ENCODE measurements around the gene TNC.

Gene TNC

GRCh38 chr9:115000217-115000639 lies 117.7 kb downstream of the TNC start:
- ATAC-seq, result peak; percentile 80
- Mint-ChIP-seq H3K4me3 (peak overlapping the region; percentile 46 to 77), H3K4me1 (peaks cover 58% of the 10 kb centered on the region)

GRCh38 chr9:114998326-114998725 lies 119.6 kb downstream of the TNC start:
- peak overlapping the region in 1 of 2 donors; percentile 77 for H3K4me3 Mint-ChIP-seq
- H3K9me3 Mint-ChIP-seq, result no peaks in the 10 kb centered on the region
- no peak for ATAC-seq
- no peaks in the 10 kb centered on the region for H3K27me3 Mint-ChIP-seq
- no peak for DNase-seq
- H3K4me1 Mint-ChIP-seq, result peaks cover 55% of the 10 kb centered on the region
- no peak overlapping the region for H3K27ac Mint-ChIP-seq

More at GRCh38 chr9:115000217-115000639, 117.7 kb downstream of the TNC start:
- Mint-ChIP-seq H3K27ac (peak overlapping the region in 1 of 2 donors; percentile 90), H3K9me3 (no peaks in the 10 kb centered on the region), H3K27me3 (no peaks in the 10 kb centered on the region)
- DNase-seq, result peak in 1 of 2 donors; percentile 55

- peaks cover 60% of the 10 kb centered on the region for H3K4me1 Mint-ChIP-seq
- no peaks in the 10 kb centered on the region for H3K27me3 Mint-ChIP-seq
- H3K27ac Mint-ChIP-seq, result no peak overlapping the region
- ATAC-seq (no peak), DNase-seq (no peak)
- H3K4me3 Mint-ChIP-seq, result no peak overlapping the region
- H3K9me3 Mint-ChIP-seq, result no peaks in the 10 kb centered on the region
These were observed 122.2 kb downstream of the TNC start for GRCh38 chr9:114995681-114996221.

GRCh38 chr9:114994768-114995167 lies 123.2 kb downstream of the TNC start:
- no peaks in the 10 kb centered on the region for H3K27me3 Mint-ChIP-seq
- no peak for ATAC-seq
- no peaks in the 10 kb centered on the region for H3K9me3 Mint-ChIP-seq
- H3K4me1 Mint-ChIP-seq, result peaks cover 60% of the 10 kb centered on the region
- DNase-seq, result no peak
- no peak overlapping the region for H3K4me3 Mint-ChIP-seq
- no peak overlapping the region for H3K27ac Mint-ChIP-seq

- Mint-ChIP-seq H3K27me3 (no peaks in the 10 kb centered on the region), H3K4me1 (peaks cover 82% of the 10 kb centered on the region), H3K4me3 (no peak overlapping the region), H3K9me3 (no peaks in the 10 kb centered on the region), H3K27ac (no peak overlapping the region)
- ATAC-seq (no peak), DNase-seq (no peak)
These were observed 126.1 kb downstream of the TNC start for GRCh38 chr9:114991861-114992260.

- peaks cover 80% of the 10 kb centered on the region for H3K4me1 Mint-ChIP-seq
- H3K27ac Mint-ChIP-seq, result no peak overlapping the region
- H3K9me3 Mint-ChIP-seq, result no peaks in the 10 kb centered on the region
- no peaks in the 10 kb centered on the region for H3K27me3 Mint-ChIP-seq
- no peak overlapping the region for H3K4me3 Mint-ChIP-seq
- no peak for ATAC-seq
- no peak for DNase-seq
These were observed 127.1 kb downstream of the TNC start for GRCh38 chr9:114990901-114991300.

GRCh38 chr9:114989600-114990410 lies 128.2 kb downstream of the TNC start:
- Mint-ChIP-seq H3K27me3 (no peaks in the 10 kb centered on the region), H3K4me1 (peaks cover 79% of the 10 kb centered on the region)

GRCh38 chr9:114988962-114989599 lies 128.9 kb downstream of the TNC start:
- Mint-ChIP-seq H3K27ac (peak overlapping the region; percentile 1 to 98), H3K9me3 (no peaks in the 10 kb centered on the region), H3K4me1 (peaks cover 72% of the 10 kb centered on the region), H3K4me3 (peak overlapping the region; percentile 66 to 78), H3K27me3 (no peaks in the 10 kb centered on the region)
- DNase-seq (peak; percentile 52 to 76), ATAC-seq (peak; percentile 73)

More at GRCh38 chr9:114989600-114990410, 128.2 kb downstream of the TNC start:
- ATAC-seq (peak; percentile 92), DNase-seq (peak; percentile 62 to 90)
- H3K27ac Mint-ChIP-seq, result peak overlapping the region; percentile 1 to 98
- H3K4me3 Mint-ChIP-seq, result peak overlapping the region; percentile 66 to 78
- no peaks in the 10 kb centered on the region for H3K9me3 Mint-ChIP-seq

- Mint-ChIP-seq H3K4me1 (peaks cover 56% of the 10 kb centered on the region), H3K9me3 (no peaks in the 10 kb centered on the region), H3K27ac (no peak overlapping the region), H3K27me3 (no peaks in the 10 kb centered on the region), H3K4me3 (no peak overlapping the region)
- ATAC-seq (no peak), DNase-seq (no peak)
These were observed 130.8 kb downstream of the TNC start for GRCh38 chr9:114987116-114987515.

GRCh38 chr9:114985959-114986501 lies 131.9 kb downstream of the TNC start:
- no peaks in the 10 kb centered on the region for H3K27me3 Mint-ChIP-seq
- no peak overlapping the region for H3K27ac Mint-ChIP-seq
- H3K4me3 Mint-ChIP-seq, result no peak overlapping the region
- H3K4me1 Mint-ChIP-seq, result peaks cover 45% of the 10 kb centered on the region
- H3K9me3 Mint-ChIP-seq, result no peaks in the 10 kb centered on the region
- DNase-seq (no peak), ATAC-seq (no peak)

GRCh38 chr9:114981063-114981462 lies 136.9 kb downstream of the TNC start:
- H3K4me3 Mint-ChIP-seq, result no peak overlapping the region
- no peaks in the 10 kb centered on the region for H3K4me1 Mint-ChIP-seq
- no peaks in the 10 kb centered on the region for H3K9me3 Mint-ChIP-seq
- no peaks in the 10 kb centered on the region for H3K27me3 Mint-ChIP-seq
- H3K27ac Mint-ChIP-seq, result no peak overlapping the region
- DNase-seq (no peak), ATAC-seq (no peak)

- Mint-ChIP-seq H3K27me3 (no peaks in the 10 kb centered on the region), H3K4me1 (peaks cover 16% of the 10 kb centered on the region), H3K9me3 (no peaks in the 10 kb centered on the region), H3K27ac (no peak overlapping the region), H3K4me3 (no peak overlapping the region)
- no peak for DNase-seq
- no peak for ATAC-seq
These were observed 144.7 kb downstream of the TNC start for GRCh38 chr9:114973216-114973615.

GRCh38 chr9:114972510-114973136 lies 145.3 kb downstream of the TNC start:
- DNase-seq, result no peak
- Mint-ChIP-seq H3K4me3 (no peak overlapping the region), H3K27ac (no peak overlapping the region), H3K27me3 (no peaks in the 10 kb centered on the region), H3K9me3 (no peaks in the 10 kb centered on the region), H3K4me1 (peaks cover 22% of the 10 kb centered on the region)
- ATAC-seq, result no peak
